ENCODE results near the gene ZNF385B. TPM values are rescaled to one million over a fixed set of nuclear protein-coding genes. Genes with fewer than 3 reads are reported as not detected.
"Not testable (repeated sequence)": the region's sequence is repeated elsewhere in the genome, so short reads cannot be mapped to it uniquely, and the experiment has no call there.

ZNF385B gene
- total RNA-seq, 1 experiment from 2014 or later, result not detected

DNA sequence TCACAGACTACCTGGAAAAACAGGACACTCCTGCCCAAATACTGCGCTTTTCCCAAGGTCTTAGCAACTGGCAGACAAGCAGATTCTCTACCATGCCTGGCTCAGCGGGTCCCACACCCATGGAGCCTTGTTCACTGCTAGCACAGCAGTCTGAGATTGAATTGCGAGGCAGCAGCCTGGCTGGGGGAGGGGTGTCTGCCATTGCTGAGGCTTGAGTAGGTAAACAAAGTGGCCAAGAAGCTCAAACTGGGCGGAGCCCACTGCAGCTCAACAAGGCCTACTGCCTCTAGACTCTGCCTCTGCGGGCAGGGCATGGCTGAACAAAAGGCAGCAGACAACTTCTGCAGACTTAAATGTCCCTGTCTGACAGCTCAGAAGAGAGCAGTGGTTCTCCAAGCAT lies 231.6 kb downstream of the ZNF385B start:
- in situ Hi-C loops (cut with HindIII; ENCODE audit: low pct_unique_long_range_greater_than_20kb, low sequenced_read_pairs); DNase-seq (ENCODE audit: low read depth): not testable (repeated sequence)

- in situ Hi-C loops (cut with HindIII; ENCODE audit: low pct_unique_long_range_greater_than_20kb, low sequenced_read_pairs), result no loop called here
- DNase-seq (ENCODE audit: low read depth), result no peak
Observed at GRCh38 chr2:179626261-179626660, 235.2 kb downstream of the ZNF385B start.

GRCh38 chr2:179622635-179623300 lies 238.6 kb downstream of the ZNF385B start:
- no peak for DNase-seq (ENCODE audit: low read depth)
- in situ Hi-C loops (cut with HindIII; ENCODE audit: low pct_unique_long_range_greater_than_20kb, low sequenced_read_pairs), result no loop called here

- no peak for DNase-seq (ENCODE audit: low read depth)
- in situ Hi-C loops (cut with HindIII; ENCODE audit: low pct_unique_long_range_greater_than_20kb, low sequenced_read_pairs), result no loop called here
Observed at GRCh38 chr2:179622112-179622511, 239.3 kb downstream of the ZNF385B start.

DNA sequence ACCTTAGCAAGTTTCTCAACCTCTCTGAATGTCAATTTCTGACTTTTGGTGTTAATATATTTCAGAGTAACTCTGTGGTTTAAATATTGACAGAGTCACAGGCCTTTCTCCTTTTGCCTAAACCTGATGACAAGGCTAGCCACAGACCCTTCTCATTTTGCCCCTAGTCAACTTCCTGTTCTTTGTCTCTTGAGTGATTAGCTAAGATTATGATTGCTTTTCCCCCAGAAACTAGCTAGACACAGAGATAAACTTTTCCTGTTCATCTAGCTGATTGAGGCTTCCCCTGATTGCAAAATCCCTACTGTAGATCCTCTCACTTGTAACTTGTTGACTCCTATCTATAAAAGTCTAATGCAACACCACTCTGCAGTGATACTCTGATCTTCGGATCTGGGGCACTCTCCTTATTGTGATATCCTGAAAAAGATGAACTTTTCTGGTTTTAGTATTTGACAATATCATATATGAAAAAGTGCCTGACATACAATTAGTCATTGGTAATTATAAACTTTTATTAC lies 241.4 kb downstream of the ZNF385B start:
- in situ Hi-C loops (cut with HindIII; ENCODE audit: low pct_unique_long_range_greater_than_20kb, low sequenced_read_pairs), result no loop called here

DNA sequence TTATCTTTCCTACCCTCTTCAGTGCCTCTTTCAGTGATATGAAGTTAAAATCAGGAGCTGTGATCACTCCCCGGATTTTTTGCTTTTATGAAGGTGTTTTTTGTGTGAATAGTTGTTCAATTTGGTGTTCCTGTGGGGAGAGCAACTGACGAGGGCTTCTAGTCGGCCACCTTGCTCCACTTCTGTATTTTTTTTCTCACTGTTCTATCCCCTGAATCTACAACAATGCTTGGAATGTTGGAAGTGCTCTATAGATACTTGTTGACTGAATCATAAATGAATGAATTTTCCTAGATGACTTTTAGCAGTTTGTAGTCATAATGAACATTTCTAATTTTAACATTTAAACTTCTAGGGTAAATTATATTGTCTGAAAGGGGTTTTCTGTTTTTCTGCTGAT lies 247.3 kb downstream of the ZNF385B start:
- no peak for DNase-seq (ENCODE audit: low read depth)
- in situ Hi-C loops (cut with HindIII; ENCODE audit: low pct_unique_long_range_greater_than_20kb, low sequenced_read_pairs), result no loop called here

More for the DNA sequence above, 241.4 kb downstream of the ZNF385B start:
- no peak for DNase-seq (ENCODE audit: low read depth)

DNA sequence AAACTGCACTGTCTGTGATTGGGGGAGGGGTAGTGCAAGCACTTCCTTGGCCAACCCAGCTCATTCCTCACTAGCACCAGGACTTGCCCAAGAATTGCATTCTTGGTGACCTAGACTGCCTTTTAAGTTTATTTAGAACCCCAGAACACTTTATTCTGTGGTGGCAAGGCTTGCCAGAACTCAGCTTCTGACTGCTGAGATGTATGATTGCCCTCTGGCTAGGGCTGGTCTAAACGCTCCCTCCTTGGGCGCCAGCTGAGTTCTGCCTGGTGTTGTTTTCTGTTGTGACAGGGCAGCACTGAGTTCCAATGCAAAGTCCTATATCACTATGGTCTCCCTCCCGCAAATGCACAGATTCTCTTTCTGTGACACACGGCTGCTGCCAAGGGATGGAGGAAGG lies 247.7 kb downstream of the ZNF385B start:
- in situ Hi-C loops (cut with HindIII; ENCODE audit: low pct_unique_long_range_greater_than_20kb, low sequenced_read_pairs), result no loop called here
- DNase-seq (ENCODE audit: low read depth), result no peak

GRCh38 chr2:179613299-179613651 lies 248.1 kb downstream of the ZNF385B start:
- in situ Hi-C loops (cut with HindIII; ENCODE audit: low pct_unique_long_range_greater_than_20kb, low sequenced_read_pairs), result no loop called here
- DNase-seq (ENCODE audit: low read depth), result no peak

GRCh38 chr2:179612591-179613298 lies 248.7 kb downstream of the ZNF385B start:
- in situ Hi-C loops (cut with HindIII; ENCODE audit: low pct_unique_long_range_greater_than_20kb, low sequenced_read_pairs), result no loop called here
- no peak for DNase-seq (ENCODE audit: low read depth)

- no peak for DNase-seq (ENCODE audit: low read depth)
- in situ Hi-C loops (cut with HindIII; ENCODE audit: low pct_unique_long_range_greater_than_20kb, low sequenced_read_pairs), result no loop called here
Observed at GRCh38 chr2:179612108-179612507, 249.3 kb downstream of the ZNF385B start.

DNA sequence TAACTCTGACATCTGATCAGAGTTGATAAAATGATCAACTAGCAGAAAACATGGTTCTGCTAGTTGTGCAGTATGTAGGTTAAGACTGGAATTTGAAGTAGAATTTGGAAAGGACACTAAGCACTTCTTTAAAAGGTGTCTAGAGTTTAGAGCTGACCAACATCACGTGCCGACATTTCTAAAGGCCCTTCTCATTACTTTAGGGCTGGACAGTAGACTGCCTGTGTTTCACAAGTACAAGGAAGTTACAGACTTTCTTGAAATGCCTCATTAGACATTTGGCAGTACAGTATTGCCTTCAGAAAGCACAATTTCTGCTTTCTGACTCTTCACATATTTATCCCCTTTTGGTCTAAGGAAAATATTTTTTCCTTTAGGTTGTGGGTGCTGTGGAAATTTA lies 255.3 kb downstream of the ZNF385B start:
- DNase-seq (ENCODE audit: low read depth), result no peak
- in situ Hi-C loops (cut with HindIII; ENCODE audit: low pct_unique_long_range_greater_than_20kb, low sequenced_read_pairs), result no loop called here

GRCh38 chr2:179605341-179605740 lies 256.1 kb downstream of the ZNF385B start:
- in situ Hi-C loops (cut with HindIII; ENCODE audit: low pct_unique_long_range_greater_than_20kb, low sequenced_read_pairs), result no loop called here
- DNase-seq (ENCODE audit: low read depth), result no peak

- no peak for DNase-seq (ENCODE audit: low read depth)
- in situ Hi-C loops (cut with HindIII; ENCODE audit: low pct_unique_long_range_greater_than_20kb, low sequenced_read_pairs), result no loop called here
Observed at GRCh38 chr2:179604598-179604997, 256.8 kb downstream of the ZNF385B start.

DNA sequence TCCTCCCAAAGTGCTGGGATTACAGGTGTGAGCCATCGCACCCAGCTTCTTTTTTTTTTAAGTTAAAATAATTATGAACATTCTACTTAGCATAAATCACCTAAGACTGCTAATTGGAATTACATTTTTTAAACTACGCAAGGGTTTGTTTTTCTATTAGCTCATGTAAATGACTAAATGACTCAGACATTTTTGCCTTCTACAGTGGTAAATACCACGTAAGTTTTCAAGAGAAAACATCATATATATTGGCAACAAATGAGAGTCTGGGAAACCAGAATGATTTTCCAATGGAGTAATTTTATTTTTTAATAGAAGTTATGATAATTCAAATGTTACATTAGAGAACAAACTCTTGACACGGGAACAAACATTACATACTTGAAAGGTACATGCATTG lies 259.0 kb downstream of the ZNF385B start:
- in situ Hi-C loops (cut with HindIII; ENCODE audit: low pct_unique_long_range_greater_than_20kb, low sequenced_read_pairs), result no loop called here
- DNase-seq (ENCODE audit: low read depth), result no peak

DNA sequence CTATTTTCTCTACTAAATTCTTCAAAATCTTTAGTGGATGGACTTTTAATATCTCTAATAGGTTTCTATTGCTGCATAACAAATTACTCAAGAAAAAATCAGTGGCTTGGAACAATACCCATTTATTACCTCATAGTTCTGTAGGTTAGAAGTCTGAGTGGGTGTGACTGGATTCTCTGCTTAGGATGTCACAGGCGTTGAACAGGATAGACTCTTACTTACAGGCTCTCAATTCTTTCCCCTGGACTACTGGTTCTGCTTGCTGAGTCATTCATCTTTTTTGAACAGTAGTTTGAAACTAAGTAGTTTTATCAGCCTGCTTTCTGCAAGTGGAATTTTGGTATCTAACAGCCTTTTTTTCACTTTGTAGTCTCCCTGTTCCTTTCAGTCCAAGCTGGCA lies 265.4 kb downstream of the ZNF385B start:
- DNase-seq (ENCODE audit: low read depth), result peak; percentile 71
- in situ Hi-C loops (cut with HindIII; ENCODE audit: low pct_unique_long_range_greater_than_20kb, low sequenced_read_pairs), result no loop called here

DNA sequence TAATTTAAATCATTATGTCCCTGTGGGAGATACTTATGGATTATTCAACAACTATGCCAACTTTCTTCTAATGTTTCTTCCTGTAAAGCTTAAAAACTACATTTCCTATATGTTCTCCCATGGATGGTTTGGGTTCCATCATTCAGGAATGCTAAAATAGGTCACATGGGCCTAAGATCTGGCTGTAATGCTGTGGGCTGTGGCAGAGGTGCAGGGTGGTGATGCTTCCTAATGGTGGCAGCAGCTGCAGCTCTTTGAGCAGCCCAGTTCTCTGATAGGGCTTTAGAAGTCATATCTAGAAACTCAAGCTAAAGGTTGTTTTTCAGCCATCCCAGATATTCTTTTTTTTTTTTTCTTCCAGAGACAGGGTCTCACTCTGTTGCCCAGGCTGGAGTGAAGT lies 266.1 kb downstream of the ZNF385B start:
- in situ Hi-C loops (cut with HindIII; ENCODE audit: low pct_unique_long_range_greater_than_20kb, low sequenced_read_pairs), result no loop called here
- peak; percentile 55 for DNase-seq (ENCODE audit: low read depth)

DNA sequence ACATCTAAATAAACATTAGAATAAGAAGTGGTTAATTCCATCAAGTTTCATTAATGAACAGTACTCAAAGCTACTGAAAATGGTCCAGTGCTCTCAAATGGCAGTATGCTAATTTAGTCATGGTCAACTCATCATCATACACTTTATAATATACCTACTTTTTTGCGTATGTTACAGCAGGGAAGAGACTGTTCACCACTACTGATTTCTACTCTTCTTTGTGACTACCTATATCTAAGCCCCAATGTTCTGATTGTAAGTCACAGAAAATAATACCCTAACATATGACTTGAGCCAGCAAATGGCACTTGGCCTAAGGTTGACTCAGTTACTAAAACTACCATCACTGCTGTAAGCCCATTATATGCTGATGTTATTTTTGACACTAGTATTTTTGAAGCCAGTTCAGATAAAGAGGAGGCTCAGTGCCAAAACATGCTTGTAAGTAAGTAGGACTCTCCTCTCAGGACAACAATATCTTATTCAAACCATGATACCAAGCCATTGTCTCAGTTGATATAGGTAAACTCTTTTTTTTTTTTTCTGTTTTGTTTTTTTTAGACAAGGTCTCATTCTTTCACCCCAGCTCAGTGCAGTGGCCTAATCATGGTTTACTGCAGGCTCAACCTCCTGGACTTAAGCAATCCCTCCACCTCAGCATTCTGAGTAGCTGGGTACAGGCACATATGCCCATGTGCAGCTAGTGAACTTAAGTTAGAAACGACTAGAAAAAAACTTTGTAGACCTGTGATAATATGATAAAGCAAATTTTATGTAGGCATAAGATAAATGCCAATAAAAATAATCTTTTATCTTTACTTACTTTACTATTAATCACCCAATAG lies 266.9 kb downstream of the ZNF385B start:
- no peak for DNase-seq (ENCODE audit: low read depth)
- in situ Hi-C loops (cut with HindIII; ENCODE audit: low pct_unique_long_range_greater_than_20kb, low sequenced_read_pairs), result no loop called here

GRCh38 chr2:179593323-179593722 lies 268.1 kb downstream of the ZNF385B start:
- DNase-seq (ENCODE audit: low read depth), result no peak
- in situ Hi-C loops (cut with HindIII; ENCODE audit: low pct_unique_long_range_greater_than_20kb, low sequenced_read_pairs), result no loop called here
